NCI-H446 treated with DMSO at 0.1 percent for 48 hours (cell line): Measurements from ENCODE around the gene LIAS.
A peak's percentile ranks its signal among the peaks of the same experiment; 100 is the strongest.
"Not testable (repeated sequence)": the region's sequence is repeated elsewhere in the genome, so short reads cannot be mapped to it uniquely, and the experiment has no call there.

Source experiments
- DNase-seq: peaks from one replicate; lab custom pipeline; 2025; lab: John Stamatoyannopoulos, UW

Gene LIAS

DNA sequence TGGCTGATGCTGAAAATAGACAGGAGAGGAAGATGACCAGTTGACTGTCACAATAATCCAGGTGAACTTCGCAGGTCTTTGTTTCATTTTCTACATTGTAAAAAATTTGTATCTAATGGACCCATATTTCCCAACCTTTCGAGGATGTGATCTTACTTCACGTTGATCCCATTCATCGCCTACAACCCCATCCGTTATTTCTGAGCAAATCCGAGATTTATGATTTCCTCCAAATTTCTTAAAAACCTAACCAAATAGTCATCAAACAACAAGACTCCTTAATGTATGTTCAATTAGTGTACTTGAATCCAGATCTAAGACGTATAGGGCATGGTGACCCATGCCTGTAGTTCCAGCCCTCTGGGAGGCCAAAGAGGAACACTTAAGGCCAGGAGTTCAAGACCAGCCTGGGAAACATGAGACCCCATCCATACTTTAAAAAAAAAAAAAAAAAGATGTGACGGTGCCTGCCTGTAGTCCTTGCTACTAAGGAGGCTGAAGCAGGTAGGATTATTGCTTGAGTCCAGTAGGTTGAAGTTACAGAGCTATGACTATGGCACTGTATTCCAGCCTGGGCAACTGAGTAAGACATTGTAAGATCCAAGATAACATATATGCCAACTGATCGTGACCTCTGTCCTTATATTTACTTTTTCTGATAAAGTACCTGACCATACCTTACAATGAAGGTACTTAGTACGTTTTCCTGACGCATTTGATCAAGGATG, 5.8 kb upstream of the LIAS start:
- no peak for DNase-seq

DNA sequence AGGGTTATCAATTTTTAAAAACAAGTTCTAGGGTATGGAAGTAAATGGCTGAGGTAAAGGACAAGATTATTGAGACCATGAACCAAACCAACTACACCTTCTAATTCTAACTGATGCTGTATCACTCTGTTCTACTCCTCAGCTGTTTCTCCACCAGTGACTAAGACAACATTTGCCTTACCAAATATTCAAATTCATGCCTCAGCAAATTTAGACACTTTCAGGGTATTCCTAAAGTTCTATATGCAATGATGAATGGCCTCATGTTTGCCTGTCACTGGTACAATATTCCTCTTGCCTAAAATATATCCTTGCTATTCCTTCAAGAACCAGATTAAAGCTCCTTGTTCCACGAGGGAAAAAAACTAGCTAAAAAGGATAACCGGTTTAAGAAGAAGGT, 5.1 kb upstream of the LIAS start:
- no peak for DNase-seq

- no peak for DNase-seq
Observed at GRCh38 chr4:39455486-39455885, 3.4 kb upstream of the LIAS start.

DNA sequence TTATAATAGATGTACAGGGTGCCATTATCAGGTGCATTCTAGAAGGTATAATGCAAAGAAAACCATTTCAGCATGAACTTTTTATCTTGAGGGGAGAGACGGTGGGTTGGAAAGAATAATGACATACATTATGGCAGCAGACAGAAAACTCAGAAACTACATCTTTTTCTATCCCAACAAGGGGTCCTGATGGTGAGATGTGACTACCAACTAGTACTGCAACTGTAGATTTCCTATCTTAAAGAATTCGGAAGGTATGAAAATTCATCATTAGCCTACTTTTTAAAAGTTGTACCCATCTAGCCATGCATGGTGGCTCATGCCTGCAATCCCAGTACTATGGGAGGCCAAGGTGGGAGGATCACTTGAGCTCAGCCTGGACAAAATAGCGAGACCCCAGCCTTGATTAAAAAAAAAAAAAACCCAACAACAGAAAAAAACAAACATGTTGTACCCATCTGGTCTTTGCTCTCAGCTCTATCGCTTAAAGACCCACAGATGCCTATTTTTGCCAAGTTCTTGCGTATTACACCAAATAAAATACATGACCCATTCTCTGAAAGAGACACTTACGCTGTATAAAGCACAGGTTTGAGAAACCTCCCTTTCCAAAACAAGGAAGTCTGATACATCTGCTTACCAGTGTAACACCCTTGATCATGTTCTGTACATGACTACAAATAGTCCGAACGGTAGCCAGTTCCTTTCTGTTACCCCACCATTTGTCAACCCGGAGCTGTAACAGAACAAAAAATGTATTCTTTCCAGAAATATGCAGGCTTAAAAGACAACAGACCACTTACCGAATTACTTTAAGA, 1.7 kb upstream of the LIAS start:
- no peak for DNase-seq

- DNase-seq, result not testable (repeated sequence)
Observed at GRCh38 chr4:39458161-39458504, 723 bp upstream of the LIAS start.

DNA sequence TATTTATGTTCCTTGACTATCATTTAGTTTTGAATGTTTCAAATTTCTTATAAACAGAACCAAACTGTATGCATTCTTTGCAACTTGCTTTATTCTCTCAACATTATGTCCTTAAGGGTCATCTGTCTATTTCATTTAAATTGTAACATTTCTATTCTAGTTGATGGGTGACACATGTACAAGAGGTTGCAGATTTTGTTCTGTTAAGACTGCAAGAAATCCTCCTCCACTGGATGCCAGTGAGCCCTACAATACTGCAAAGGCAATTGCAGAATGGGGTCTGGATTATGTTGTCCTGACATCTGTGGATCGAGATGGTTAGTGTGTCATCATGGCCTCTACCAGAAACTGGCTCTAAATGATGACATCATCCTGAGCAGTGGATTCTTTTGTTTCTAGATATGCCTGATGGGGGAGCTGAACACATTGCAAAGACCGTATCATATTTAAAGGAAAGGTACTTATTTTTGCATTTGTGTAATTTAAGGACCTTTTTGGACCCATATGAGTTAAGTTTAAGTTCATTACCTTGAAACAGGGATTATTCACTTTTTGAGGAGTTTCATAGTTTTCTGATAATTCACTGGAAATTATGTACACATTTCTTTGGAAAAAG, 6.1 kb downstream of the LIAS start:
- DNase-seq, result no peak

DNA sequence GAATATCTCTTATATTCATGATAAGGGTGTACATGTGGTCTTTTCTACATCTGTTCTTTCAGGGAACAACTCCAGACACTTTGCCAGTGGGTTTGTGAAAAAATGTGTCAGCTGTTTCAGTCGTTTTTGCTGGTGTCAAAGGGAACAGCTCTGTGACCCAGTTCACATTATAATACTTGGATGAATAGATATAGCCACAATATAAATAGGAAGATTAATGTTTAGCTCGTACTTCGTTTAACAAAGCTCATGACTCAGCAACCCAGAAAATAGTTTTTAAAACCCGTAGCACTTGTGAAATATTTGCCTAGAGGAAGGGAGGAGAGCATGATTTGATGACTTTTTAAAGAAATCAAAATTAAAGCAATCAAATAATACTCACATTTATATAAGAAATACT, 7.9 kb downstream of the LIAS start:
- DNase-seq, result no peak

DNA sequence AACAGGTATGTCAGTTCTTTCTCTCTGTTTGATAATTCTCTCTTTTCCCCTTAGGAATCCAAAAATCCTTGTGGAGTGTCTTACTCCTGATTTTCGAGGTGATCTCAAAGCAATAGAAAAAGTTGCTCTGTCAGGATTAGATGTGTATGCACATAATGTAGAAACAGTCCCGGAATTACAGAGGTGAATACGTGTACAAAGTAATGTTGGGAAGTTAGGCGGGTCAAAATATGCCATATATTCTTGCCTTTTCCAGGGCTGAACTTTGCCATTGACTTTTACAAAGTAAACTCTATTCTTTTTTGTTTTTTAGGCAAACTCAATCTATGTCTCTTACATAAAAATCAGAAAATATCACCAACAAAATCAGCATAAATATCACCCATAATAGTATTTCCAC, 8.6 kb downstream of the LIAS start:
- DNase-seq, result no peak

- peak; percentile 59 for DNase-seq
Observed at GRCh38 chr4:39469429-39470077, 10.7 kb downstream of the LIAS start.

DNA sequence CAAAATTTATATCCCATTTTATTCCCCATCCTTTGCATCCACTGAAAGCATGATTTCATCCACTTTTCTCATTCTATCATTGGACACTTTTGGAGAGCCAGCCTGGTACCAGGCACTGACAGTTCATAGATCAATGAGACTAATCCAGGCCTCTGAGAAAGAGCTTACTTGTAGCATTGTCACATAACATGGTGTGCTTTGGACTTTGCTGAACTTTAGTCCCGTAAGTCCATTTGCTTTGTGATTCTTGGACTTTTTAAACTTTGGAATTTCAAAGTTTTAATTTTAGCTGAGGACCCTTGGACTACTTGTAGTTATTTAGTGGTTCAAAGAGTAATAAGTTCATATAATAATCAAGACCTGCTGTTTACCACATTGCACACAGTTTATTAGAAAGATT, 11.5 kb downstream of the LIAS start:
- no peak for DNase-seq

GRCh38 chr4:39472396-39472795, 13.5 kb downstream of the LIAS start:
- DNase-seq, result no peak

DNA sequence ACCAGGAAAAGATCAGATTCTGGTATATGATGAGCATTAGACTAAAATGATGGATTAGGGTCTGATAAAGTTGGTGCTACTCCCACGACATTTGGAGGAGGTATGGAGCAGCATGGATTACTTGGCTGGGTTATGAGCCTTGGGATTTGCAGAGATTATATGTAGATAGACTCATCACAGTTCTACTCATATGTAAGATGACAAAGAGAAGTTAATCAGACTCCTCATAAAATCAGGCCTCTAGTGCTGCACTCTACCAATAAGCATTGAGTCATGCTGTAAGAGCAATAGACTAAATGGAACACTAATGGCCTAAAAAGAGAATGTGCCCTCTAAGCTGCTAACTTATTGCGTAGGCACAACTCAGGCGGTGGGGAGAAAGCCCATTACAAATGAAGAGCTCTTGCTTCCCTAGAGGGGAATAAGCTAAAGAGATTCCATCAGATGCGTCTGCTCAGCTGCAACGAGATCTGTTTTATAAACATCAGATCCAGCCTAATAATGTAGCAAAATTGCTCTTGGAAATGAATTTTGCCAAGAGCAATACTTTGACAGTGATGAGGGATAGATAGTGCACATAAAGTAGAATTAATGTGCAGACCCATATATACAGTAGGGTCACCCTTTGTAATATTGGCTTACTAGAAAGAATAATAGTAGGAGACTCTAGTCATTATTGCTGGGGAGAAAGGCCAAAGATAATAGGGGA, 17.5 kb downstream of the LIAS start:
- no peak for DNase-seq

GRCh38 chr4:39480251-39480650, 21.4 kb downstream of the LIAS start:
- no peak for DNase-seq

- no peak for DNase-seq
Observed at GRCh38 chr4:39480902-39481695, 22.2 kb downstream of the LIAS start.

DNA sequence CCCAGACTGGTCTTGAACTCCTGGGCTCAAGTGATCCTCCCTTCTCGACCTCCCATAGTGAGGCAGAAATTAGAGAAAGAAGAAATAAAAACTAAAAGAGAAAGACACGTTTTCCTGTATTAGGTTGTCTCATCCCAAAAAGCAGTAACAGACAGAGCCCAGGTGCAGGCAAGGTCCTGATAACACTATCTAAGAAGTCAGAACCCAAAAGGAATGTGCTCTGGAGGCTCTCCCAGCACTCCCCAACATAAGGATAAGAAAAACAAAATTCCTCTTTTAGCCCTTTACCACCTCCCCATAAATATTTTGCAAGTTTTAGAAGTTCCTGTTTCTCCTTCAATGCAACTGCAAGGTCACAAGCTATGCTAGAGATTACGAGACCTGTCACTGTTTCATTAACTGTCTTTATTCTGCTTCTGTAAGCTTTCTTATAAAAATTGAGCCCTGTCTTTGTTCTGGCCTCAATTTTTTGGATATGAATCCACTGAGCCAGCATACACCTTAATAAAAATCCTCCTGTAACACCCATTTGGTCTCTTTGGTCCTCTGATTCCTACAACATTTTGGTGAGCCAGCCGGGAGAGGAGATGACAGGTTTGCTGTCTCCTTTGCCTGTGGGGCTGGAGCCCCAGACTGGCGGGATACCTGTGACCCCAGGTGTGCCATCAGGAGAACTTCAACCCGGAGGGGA, 25.9 kb downstream of the LIAS start:
- no peak for DNase-seq

GRCh38 chr4:39486221-39486804, 27.5 kb downstream of the LIAS start:
- DNase-seq, result no peak

- DNase-seq, result no peak
Observed at GRCh38 chr4:39490322-39490721, 31.5 kb downstream of the LIAS start.

- DNase-seq, result no peak
Observed at GRCh38 chr4:39494354-39494753, 35.5 kb downstream of the LIAS start.

- DNase-seq, result no peak
Observed at GRCh38 chr4:39495446-39496213, 36.8 kb downstream of the LIAS start.
